T-cell (primary cell): ENCODE data around the gene TMEM253. TPM values are rescaled to one million over a fixed set of nuclear protein-coding genes. Genes with fewer than 3 reads are reported as not detected.

ENCODE experiments used
- ATAC-seq, 4 experiments: fragments of 200-7000 bp in 3 of 4; fragments of 150-1000 bp in 1 of 4; cut with Tn5 transposase; replicated peaks in 1 of 4; 1 replicate in 3 of 4; 2 replicates in 1 of 4; pipeline ENCODE4 v1.10.0; 2021; ENCODE audit warnings: moderate library complexity in 3 of 4, mild to moderate bottlenecking in 2 of 4, moderate number of reproducible peaks in 1 of 4
- CTCF ChIA-PET, 2 donors: fragments of 300-600 bp; sonication (Branson Sonifier 250); formaldehyde crosslinking; loops; one replicate each; lab custom pipeline; 2022; ENCODE audit warnings: antibody characterized with exemption in 2 of 2; lab: Charles Lee
- POLR2A ChIA-PET, 2 donors: fragments of 300-600 bp; sonication (Branson Sonifier 250); formaldehyde crosslinking; loops; one replicate each; lab custom pipeline; 2022; ENCODE audit warnings: antibody characterized with exemption in 2 of 2; lab: Charles Lee
- DNase-seq, 35 experiments: peaks; one replicate each; pipeline versions ENCODE4 v3.0.0 to v3.0.0-alpha.2; 2013 to 2023
- H3K27ac ChIP-seq: one replicate; pipeline ENCODE4 v1.5.1; 2013; ENCODE audit warnings: low read length
- H3K27me3 ChIP-seq, 2 experiments: replicated peaks in 1 of 2; 1 replicate in 1 of 2; 2 replicates in 1 of 2; pipeline versions ENCODE4 v1.6.1 to v1.7.0; 2013; ENCODE audit warnings: low read length in 1 of 2, mixed read lengths in 1 of 2; ENCODE audit not compliant: control insufficient read depth in 2 of 2, insufficient read depth in 2 of 2; ENCODE audit errors: extremely low read depth in 1 of 2
- H3K36me3 ChIP-seq, 2 donors: 1 replicate in 1 of 2; 2 replicates in 1 of 2; pipeline versions ENCODE4 v1.6.1 to v1.7.0; 2013; ENCODE audit warnings: low read length in 1 of 2; ENCODE audit not compliant: control insufficient read depth in 2 of 2, insufficient read depth in 1 of 2; ENCODE audit errors: extremely low read depth in 1 of 2
- H3K4me1 ChIP-seq, 2 experiments: 1 replicate in 1 of 2; 2 replicates in 1 of 2; pipeline versions ENCODE4 v1.6.1 to v1.7.0; 2013; ENCODE audit warnings: low read length in 2 of 2, mixed read lengths in 1 of 2; ENCODE audit not compliant: insufficient read depth in 2 of 2, control insufficient read depth in 1 of 2; ENCODE audit errors: extremely low read depth in 1 of 2
- H3K4me3 ChIP-seq, 2 donors: 1 replicate in 1 of 2; 2 replicates in 1 of 2; pipeline versions ENCODE4 v1.5.1 to v1.7.0; 2013; ENCODE audit warnings: mild to moderate bottlenecking in 2 of 2, low read length in 1 of 2, moderate library complexity in 1 of 2; ENCODE audit not compliant: control insufficient read depth in 1 of 2; ENCODE audit errors: extremely low read depth in 1 of 2
- H3K9me3 ChIP-seq: 2 replicates; pipeline ENCODE4 v1.7.0; 2013
- H3K27ac Mint-ChIP-seq, 2 donors: one replicate each; pipeline ENCODE4 v1.8.0; 2020 to 2021; ENCODE audit warnings: mild to moderate bottlenecking in 2 of 2, mixed read lengths in 2 of 2
- H3K27me3 Mint-ChIP-seq, 2 donors: one replicate each; pipeline ENCODE4 v1.8.0; 2021 to 2022; ENCODE audit warnings: mixed read lengths in 2 of 2
- H3K36me3 Mint-ChIP-seq: one replicate; pipeline ENCODE4 v1.8.0; 2021; ENCODE audit warnings: mixed read lengths
- H3K4me1 Mint-ChIP-seq, 3 donors: one replicate each; pipeline ENCODE4 v1.8.0; 2020 to 2022; ENCODE audit warnings: mixed read lengths in 3 of 3, mild to moderate bottlenecking in 1 of 3
- H3K4me3 Mint-ChIP-seq, 3 donors: one replicate each; pipeline ENCODE4 v1.8.0; 2020 to 2022; ENCODE audit warnings: mild to moderate bottlenecking in 3 of 3, mixed read lengths in 3 of 3, moderate library complexity in 3 of 3
- H3K9me3 Mint-ChIP-seq, 3 donors: one replicate each; pipeline ENCODE4 v1.8.0; 2020 to 2022; ENCODE audit warnings: mixed read lengths in 3 of 3
- WGBS: methylation state at CpG from one replicate; pipeline ENCODE4 v1.1.5; 2013; ENCODE audit warnings: missing lambda C conversion rate; ENCODE audit not compliant: insufficient coverage; 5-methylcytosine and 5-hydroxymethylcytosine counted together
- total RNA-seq, 35 experiments: library from RNA in 6 of 35; stranded (reverse) in 6 of 35; fragments of 120-200 nt in 1 of 35; gene quantifications; one replicate each; pipeline versions ENCODE4 v1.2.1 to v1.2.4 and lab custom pipeline; 2013 to 2026

The TMEM253 gene
- under 1 TPM in 1 of 5 donors, not detected in 4; 0.49 TPM for total RNA-seq
- not detected for total RNA-seq (2013)
- 0 to 0.88 (median 0.06) reads per million in 29 experiments for total RNA-seq (lab: John Stamatoyannopoulos, UW)

DNA sequence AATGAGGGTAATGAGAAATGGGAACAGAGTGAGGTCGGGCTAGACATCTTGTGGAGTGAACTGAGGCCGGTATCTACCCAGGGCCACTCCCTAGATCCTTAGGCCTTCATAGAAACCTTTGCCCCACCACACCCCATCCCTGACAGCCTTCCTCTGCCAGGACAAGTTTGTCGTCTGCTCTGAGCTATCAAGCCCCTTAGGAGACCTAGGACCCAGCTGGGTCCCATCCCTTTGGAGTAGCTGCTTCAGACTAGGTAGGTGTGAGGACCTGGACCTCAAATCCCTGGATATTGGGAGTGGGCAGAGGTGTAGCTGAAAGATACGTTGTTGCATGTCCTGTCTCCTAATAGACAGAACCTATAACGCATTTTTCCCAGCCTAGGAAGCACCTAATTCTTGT, at the start of gene TMEM253:
TMEM253 (plus strand) TSS at position 136 of the 400 bp plus-strand sequence. CDS start 278 bp downstream, outside the sequence.
- Mint-ChIP-seq H3K36me3 (no peaks in the 10 kb centered on the region), H3K4me3 (peak within 1 kb of the TSS in 2 of 3 donors; percentile 10 to 88), H3K9me3 (no peaks in the 10 kb centered on the region), H3K4me1 (peaks cover 27 to 36% (median 33%) of the 10 kb centered on the region in 3 donors), H3K27ac (no peak within 1 kb of the TSS), H3K27me3 (peaks cover 0 to 1% of the 10 kb centered on the region in 2 donors)
- Histone ChIP-seq H3K9me3 (no peaks in the 10 kb centered on the region), H3K27me3 (peaks cover 0 to 9% of the 10 kb centered on the region in 2 experiments), H3K36me3 (no peaks in the 10 kb centered on the region), H3K27ac (no peak within 1 kb of the TSS), H3K4me1 (peaks cover 7 to 30% of the 10 kb centered on the region in 2 experiments), H3K4me3 (no peak within 1 kb of the TSS)
- ChIA-PET CTCF (interaction anchor here (0.5 to 1.9 kb wide), 6 partner anchors 8 to 128 kb away, joined by 3 to 7 read pairs (median 4); no protein-coding TSS in a partner anchor), POLR2A (no interaction called here)
- DNase-seq: no peak
- ATAC-seq: no peak
- WGBS: no CpG with 5 or more reads among the region's 5 CpGs

DNA sequence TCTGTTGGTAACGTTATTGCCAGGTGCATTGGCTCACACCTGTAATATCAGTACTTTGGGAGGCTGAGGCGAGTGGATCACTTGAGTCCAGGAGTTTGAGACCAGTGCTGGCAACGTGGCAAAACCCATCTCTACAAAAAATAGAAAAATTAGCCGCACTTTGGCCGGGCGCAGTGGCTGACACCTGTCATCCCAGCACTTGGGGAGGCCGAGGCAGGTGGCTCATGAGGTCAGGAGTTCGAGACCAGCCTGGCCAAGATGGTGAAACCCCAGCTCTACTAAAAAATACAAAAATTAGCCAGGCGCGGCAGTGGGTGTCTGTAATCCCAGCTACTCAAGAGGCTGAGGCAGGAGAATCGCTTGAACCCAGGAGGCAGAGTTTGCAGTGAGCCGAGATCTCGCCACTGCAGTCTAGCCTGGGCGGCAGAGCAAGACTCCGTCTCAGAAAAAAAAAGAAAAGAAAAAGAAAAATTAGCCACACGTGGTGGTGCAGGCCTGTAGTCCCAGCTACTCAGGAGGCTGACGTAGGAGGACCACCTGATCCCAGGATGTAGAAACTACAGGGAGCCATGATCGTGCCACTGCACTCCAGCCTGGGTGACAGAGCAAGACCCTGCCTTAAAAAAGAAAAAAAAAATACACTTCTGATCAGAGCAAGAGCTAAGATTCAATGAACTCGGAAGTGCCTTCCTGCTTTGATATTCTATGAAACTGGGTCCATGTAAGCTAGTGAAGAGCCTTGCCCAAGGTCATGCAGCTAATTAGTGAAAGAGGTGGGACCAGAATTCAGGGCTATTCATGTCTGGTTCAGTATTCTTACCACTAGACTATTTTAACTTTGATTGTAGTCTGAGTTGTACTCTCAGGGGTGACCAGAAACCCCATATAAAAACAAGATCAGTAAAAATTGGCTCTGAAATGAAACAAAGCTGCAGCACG, 47.4 kb upstream of the TMEM253 start:
- ChIA-PET POLR2A (no interaction called here), CTCF (interaction anchor here in 1 of 2 donors (1.2 kb wide), 1 partner anchor 9 kb away, joined by 4 read pairs; no protein-coding TSS in a partner anchor)
- Histone ChIP-seq H3K9me3 (no peaks in the 10 kb centered on the region), H3K27ac (no peak overlapping the region), H3K4me3 (no peak overlapping the region), H3K27me3 (peaks cover 0 to 19% of the 10 kb centered on the region in 2 experiments), H3K4me1 (no peaks in the 10 kb centered on the region), H3K36me3 (no peaks in the 10 kb centered on the region)
- Mint-ChIP-seq H3K4me3 (no peak overlapping the region), H3K36me3 (no peaks in the 10 kb centered on the region), H3K27me3 (peaks cover 0 to 4% of the 10 kb centered on the region in 2 donors), H3K4me1 (no peaks in the 10 kb centered on the region), H3K9me3 (no peaks in the 10 kb centered on the region), H3K27ac (no peak overlapping the region)
- DNase-seq (no peak), ATAC-seq (no peak)
- WGBS: 79% methylated on average over 11 of the region's 20 CpGs

DNA sequence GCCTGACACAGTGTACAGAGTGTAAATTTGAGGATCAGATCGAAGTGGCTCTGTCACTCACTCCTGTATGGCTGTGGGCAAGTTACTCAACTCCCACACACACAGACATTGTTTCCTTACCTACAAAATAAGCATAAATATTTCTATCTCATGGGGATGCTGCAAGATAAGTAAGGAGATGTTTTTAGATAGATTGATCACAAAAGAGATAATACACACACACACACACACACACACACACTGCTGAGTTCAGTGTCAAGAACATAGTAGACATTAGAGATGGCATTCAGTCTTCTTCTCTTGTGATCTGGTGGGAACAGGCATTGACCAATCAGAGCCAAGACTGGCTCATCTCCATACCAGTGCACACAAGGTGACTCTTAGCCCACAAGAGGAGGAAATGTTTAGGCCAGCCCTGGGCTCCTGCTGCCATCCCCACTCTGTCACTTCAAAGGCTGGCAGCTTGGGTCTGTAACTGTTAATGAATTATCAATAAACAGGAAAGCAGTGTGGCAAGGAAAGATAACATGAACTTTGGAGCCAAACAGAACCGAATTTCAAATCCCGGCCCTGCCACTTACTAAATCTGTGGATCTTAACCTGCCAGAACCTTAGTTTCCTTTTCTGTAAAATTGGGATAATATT, 46.6 kb upstream of the TMEM253 start:
- H3K4me1 ChIP-seq: no peaks in the 10 kb centered on the region
- no peaks in the 10 kb centered on the region for H3K9me3 ChIP-seq
- ChIA-PET POLR2A (no interaction called here), CTCF (interaction anchor here in 1 of 2 donors (1.2 kb wide), 1 partner anchor 10 kb away, joined by 4 read pairs; no protein-coding TSS in a partner anchor)
- 60% methylated on average over 1 of the region's 3 CpGs for whole genome bisulfite sequencing
- H3K4me3 Mint-ChIP-seq: no peak overlapping the region
- H3K36me3 Mint-ChIP-seq: no peaks in the 10 kb centered on the region
- H3K36me3 ChIP-seq: no peaks in the 10 kb centered on the region
- ATAC-seq (peak in 1 of 4 experiments; percentile 20), DNase-seq (no peak)
- no peaks in the 10 kb centered on the region for H3K4me1 Mint-ChIP-seq
- peaks cover 0 to 4% of the 10 kb centered on the region in 2 donors for H3K27me3 Mint-ChIP-seq
- H3K9me3 Mint-ChIP-seq: no peaks in the 10 kb centered on the region
- peaks cover 0 to 22% of the 10 kb centered on the region in 2 experiments for H3K27me3 ChIP-seq
- H3K4me3 ChIP-seq: no peak overlapping the region
- no peak overlapping the region for H3K27ac Mint-ChIP-seq
- no peak overlapping the region for H3K27ac ChIP-seq

DNA sequence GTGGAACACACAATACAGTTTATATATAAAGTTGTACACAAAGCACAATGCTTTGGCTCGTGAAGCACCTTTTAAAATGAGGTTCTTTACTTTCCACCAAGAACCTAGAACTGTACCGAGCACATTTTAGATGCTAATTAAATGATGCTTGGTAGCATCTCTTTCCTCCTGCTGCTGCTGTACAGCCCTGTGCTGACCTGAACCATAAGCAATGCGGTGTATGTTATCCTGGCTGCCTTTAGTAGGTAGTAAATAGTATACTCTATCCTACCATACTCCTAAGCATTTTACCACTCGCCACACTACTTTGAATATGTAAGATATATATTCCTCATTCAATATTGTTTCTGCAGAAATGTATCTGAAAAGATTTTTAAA, 46.1 kb upstream of the TMEM253 start:
- Histone ChIP-seq H3K27me3 (peaks cover 0 to 20% of the 10 kb centered on the region in 2 experiments), H3K36me3 (no peaks in the 10 kb centered on the region), H3K4me1 (no peaks in the 10 kb centered on the region), H3K9me3 (no peaks in the 10 kb centered on the region), H3K27ac (no peak overlapping the region), H3K4me3 (no peak overlapping the region)
- ChIA-PET CTCF (no interaction called here), POLR2A (no interaction called here)
- Mint-ChIP-seq H3K9me3 (no peaks in the 10 kb centered on the region), H3K4me1 (no peaks in the 10 kb centered on the region), H3K36me3 (no peaks in the 10 kb centered on the region), H3K27me3 (peaks cover 2 to 6% of the 10 kb centered on the region in 2 donors), H3K4me3 (no peak overlapping the region), H3K27ac (no peak overlapping the region)
- ATAC-seq: no peak
- no CpG with 5 or more reads among the region's 4 CpGs for WGBS
- no peak for DNase-seq

DNA sequence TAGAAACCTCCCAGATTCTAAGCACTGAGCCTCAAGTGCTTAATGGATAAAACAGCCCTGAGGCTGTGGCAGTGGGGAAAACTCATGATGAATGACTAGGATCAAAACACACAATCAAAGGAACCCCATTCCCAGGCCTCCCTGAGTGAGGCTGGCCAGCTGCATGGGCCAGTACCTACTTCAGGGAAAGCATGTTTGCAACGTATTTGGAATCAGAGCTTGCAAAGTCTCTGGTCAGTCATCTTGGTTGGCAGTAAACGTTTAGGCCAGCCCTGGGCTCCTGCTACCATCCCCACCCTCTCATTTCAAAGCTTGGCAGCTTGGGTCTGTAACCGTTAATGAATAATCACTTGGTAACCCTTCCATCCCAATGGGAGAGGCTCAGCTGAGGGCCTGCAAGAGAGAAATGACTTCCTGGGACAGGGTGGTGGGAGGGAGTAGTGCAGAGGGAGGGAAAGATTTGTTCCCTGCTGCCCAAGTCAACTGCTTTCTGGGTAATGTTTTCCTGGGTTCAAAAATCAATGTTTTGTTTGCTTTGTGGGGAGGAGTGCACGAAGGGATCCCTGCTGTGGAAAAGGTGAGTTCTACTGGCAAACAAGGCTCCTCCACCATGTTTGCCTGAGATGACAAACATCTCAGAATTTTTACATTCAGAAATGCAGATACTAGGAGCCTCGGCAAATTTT, 45.3 kb upstream of the TMEM253 start:
- Mint-ChIP-seq H3K27ac (no peak overlapping the region), H3K4me1 (no peaks in the 10 kb centered on the region), H3K9me3 (no peaks in the 10 kb centered on the region), H3K27me3 (peaks cover 8 to 14% of the 10 kb centered on the region in 2 donors), H3K36me3 (no peaks in the 10 kb centered on the region), H3K4me3 (no peak overlapping the region)
- ATAC-seq (no peak), DNase-seq (no peak)
- no peak overlapping the region for H3K4me3 ChIP-seq
- H3K27ac ChIP-seq: no peak overlapping the region
- 43% methylated on average over 1 of the region's 5 CpGs for WGBS
- no peaks in the 10 kb centered on the region for H3K9me3 ChIP-seq
- ChIA-PET POLR2A (no interaction called here), CTCF (no interaction called here)
- H3K27me3 ChIP-seq: peaks cover 0 to 22% of the 10 kb centered on the region in 2 experiments
- H3K36me3 ChIP-seq: no peaks in the 10 kb centered on the region
- no peaks in the 10 kb centered on the region for H3K4me1 ChIP-seq
